SK-N-MC (cell line): ENCODE data around the gene IQSEC1.

Source experiments
- EZH2 ChIP-seq: fragments of 200-600 bp; sonication (generic); IDR thresholded peaks from one replicate; pipeline ENCODE4 v1.6.1; 2017; ENCODE audit warnings: antibody characterized with exemption
- POLR2AphosphoS5 ChIP-seq: IDR thresholded peaks from 2 replicates; pipeline ENCODE4 v1.6.1; 2012; ENCODE audit warnings: mild to moderate bottlenecking, low read depth, low read length, borderline replicate concordance

GRCh38 chr3:12893852-12894251 lies 179.4 kb downstream of the IQSEC1 start:
- TF ChIP-seq POLR2AphosphoS5 (no peak), EZH2 (no peak)
